Glutamatergic neuron (in vitro differentiated cells): ENCODE measurements around the gene THADA. TPM values are rescaled to one million over a fixed set of nuclear protein-coding genes. Genes with fewer than 3 reads are reported as not detected.

Experiments used
- DNase-seq: peaks from one replicate; pipeline ENCODE4 v3.0.0; 2022
- H3K27ac Mint-ChIP-seq: one replicate; pipeline ENCODE4 v1.8.0; 2020; ENCODE audit warnings: mild to moderate bottlenecking, mixed read lengths, inconsistent platforms; ENCODE audit not compliant: unreplicated experiment
- H3K27me3 Mint-ChIP-seq: one replicate; pipeline ENCODE4 v1.8.0; 2020; ENCODE audit warnings: mild to moderate bottlenecking, moderate library complexity, mixed read lengths, inconsistent platforms; ENCODE audit not compliant: unreplicated experiment
- H3K36me3 Mint-ChIP-seq: one replicate; pipeline ENCODE4 v1.8.0; 2020; ENCODE audit warnings: mild to moderate bottlenecking, mixed read lengths, inconsistent platforms; ENCODE audit not compliant: unreplicated experiment
- H3K4me1 Mint-ChIP-seq: one replicate; pipeline ENCODE4 v1.8.0; 2020; ENCODE audit warnings: mild to moderate bottlenecking, low read depth, mixed read lengths, inconsistent platforms; ENCODE audit not compliant: unreplicated experiment
- H3K4me3 Mint-ChIP-seq: one replicate; pipeline ENCODE4 v1.8.0; 2020; ENCODE audit warnings: mild to moderate bottlenecking, mixed read lengths, inconsistent platforms; ENCODE audit not compliant: unreplicated experiment
- H3K9me3 Mint-ChIP-seq: one replicate; pipeline ENCODE4 v1.8.0; 2020; ENCODE audit warnings: mild to moderate bottlenecking, moderate library complexity, mixed read lengths, inconsistent platforms; ENCODE audit not compliant: unreplicated experiment
- CTCF ChIP-seq: fragments of 200-600 bp; sonication (generic); IDR thresholded peaks from one replicate; pipeline ENCODE4 v1.5.0; 2021; ENCODE audit not compliant: partially characterized antibody, unreplicated experiment
- total RNA-seq: library from RNA; stranded (reverse); fragmentation: NEBNext Ultra II Directional; extraction: Animal tissue kit (Norgen Biotek cat#: 25700); gene quantifications from one replicate; pipeline ENCODE4 v1.2.1, GENCODE V29; 2021; ENCODE audit not compliant: unreplicated experiment

The THADA gene
- total RNA-seq, 1 donor from 2014 or later, result 15.0 TPM

DNA sequence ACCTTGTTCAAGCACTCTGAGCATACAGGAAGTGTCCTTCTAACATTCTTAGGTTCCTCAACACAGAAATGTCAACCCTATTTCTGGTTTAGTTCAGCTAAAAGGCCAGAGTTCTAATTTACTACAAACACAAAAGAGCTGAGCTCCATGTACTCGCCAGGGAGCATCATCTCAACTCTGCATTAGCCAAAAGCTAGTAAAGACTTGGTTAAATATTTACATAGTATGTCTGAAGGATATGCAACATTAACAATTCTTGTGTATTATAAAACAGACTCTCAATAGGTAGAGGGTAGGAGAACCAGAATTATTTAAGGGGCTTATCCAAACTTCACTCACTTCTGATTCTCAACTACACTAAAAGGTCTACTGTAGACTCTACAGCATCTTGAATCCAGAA, 154.6 kb downstream of the THADA start:
- H3K4me3 Mint-ChIP-seq, result no peak overlapping the region
- H3K4me1 Mint-ChIP-seq, result no peaks in the 10 kb centered on the region
- no peaks in the 10 kb centered on the region for H3K9me3 Mint-ChIP-seq
- H3K27me3 Mint-ChIP-seq, result no peaks in the 10 kb centered on the region
- no peak for TF ChIP-seq CTCF
- no peak for DNase-seq
- no peak overlapping the region for H3K27ac Mint-ChIP-seq
- H3K36me3 Mint-ChIP-seq, result no peaks in the 10 kb centered on the region

DNA sequence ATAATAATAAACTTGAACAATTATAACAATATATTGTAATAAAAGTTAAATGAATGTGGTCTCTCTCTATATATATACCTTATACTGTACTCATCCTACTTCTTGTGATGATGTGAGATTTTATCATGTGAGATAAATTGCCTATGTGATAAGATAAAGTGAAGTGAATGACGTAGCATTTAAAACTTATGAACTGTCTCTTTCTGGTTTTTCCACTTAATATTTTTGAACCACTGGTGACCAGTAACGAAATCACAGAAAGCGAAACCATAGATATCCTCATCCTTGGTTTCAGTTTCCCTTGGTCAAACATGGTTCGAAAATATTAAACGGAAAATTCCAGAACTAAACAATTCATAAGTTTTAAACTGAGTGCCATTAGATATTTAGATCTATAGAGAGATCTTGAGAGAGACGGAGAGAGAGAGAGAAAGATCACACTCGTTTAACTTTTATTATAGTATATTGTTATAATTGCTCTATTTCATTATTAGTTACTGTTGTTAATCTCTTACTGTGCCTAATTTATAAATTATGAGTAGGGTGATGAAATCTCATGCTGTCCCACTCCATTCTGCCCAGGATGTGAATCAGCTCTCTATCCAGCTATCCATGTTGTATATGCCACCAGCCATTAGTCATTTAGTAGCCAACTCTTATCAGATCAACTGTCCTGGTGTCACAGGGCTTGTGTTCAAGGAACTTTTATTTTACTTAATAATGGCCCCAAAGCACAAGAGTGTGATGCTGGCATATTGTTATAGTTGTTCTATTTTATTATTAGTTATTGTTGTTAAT, 156.8 kb downstream of the THADA start:
- TF ChIP-seq CTCF, result no peak
- H3K27ac Mint-ChIP-seq, result no peak overlapping the region
- no peak overlapping the region for H3K4me3 Mint-ChIP-seq
- no peaks in the 10 kb centered on the region for H3K4me1 Mint-ChIP-seq
- no peaks in the 10 kb centered on the region for H3K36me3 Mint-ChIP-seq
- no peaks in the 10 kb centered on the region for H3K9me3 Mint-ChIP-seq
- DNase-seq, result no peak
- H3K27me3 Mint-ChIP-seq, result no peaks in the 10 kb centered on the region

DNA sequence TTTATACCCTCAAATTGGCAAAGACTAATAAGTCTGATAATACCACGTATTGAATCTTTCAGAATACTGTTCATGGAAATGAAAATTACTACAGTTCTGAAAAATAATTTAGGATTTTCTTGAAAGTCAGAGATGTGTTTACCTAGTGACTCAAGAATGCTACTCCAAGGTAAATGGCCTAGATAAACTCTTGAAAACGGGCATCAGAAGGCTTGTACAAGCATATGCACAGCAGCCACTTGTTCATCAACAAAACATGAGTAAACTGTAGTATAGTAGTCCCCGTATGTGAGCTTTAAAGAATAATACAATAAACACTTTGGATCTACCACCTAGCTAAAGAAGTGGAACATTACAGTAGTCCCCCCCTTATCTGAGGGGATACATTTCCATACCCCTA, 157.5 kb downstream of the THADA start:
- Mint-ChIP-seq H3K36me3 (no peaks in the 10 kb centered on the region), H3K27ac (no peak overlapping the region), H3K27me3 (no peaks in the 10 kb centered on the region), H3K9me3 (no peaks in the 10 kb centered on the region), H3K4me1 (no peaks in the 10 kb centered on the region), H3K4me3 (no peak overlapping the region)
- no peak for TF ChIP-seq CTCF
- DNase-seq, result no peak

DNA sequence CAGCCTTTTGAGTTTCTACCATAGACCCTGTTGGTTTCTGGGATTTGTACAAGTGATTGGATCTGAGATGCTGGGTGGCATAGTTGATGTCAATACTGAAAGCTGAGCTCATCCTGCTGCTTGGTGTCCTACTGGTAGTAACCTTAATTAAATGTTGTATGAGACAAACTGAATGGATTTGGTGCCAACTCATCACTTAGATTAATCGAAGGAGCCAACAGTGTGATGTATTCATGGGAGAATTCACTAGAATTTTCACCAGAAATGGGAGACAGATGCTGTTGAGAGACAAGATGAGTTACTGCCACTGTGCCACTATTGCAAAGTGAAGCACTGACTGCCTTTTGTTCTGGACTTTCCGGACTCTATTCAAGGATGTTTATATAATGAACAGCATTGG, 158.5 kb downstream of the THADA start:
- no peaks in the 10 kb centered on the region for H3K36me3 Mint-ChIP-seq
- H3K4me1 Mint-ChIP-seq, result no peaks in the 10 kb centered on the region
- H3K9me3 Mint-ChIP-seq, result no peaks in the 10 kb centered on the region
- H3K4me3 Mint-ChIP-seq, result no peak overlapping the region
- H3K27me3 Mint-ChIP-seq, result no peaks in the 10 kb centered on the region
- no peak overlapping the region for H3K27ac Mint-ChIP-seq
- DNase-seq, result no peak
- no peak for TF ChIP-seq CTCF

DNA sequence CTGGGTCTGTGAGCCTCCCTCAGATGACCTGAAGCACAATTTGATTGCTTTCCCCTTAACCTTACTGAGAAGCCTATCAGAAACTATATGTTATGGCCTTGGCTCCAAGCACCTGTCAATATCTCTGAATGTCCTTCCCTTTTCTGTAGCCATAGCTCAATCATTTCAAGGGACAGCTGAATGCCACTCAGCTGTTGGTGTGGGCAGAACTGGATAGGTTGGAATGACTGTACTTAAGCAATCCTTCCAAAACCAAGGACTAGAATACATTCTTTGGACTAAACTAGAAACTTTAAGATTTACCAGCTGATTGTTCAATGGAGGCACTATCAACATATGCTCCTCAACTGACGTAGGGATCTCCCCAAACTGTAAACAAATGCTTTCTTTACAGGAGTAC, 159.4 kb downstream of the THADA start:
- Mint-ChIP-seq H3K36me3 (no peaks in the 10 kb centered on the region), H3K27me3 (no peaks in the 10 kb centered on the region), H3K4me1 (no peaks in the 10 kb centered on the region), H3K9me3 (no peaks in the 10 kb centered on the region), H3K4me3 (no peak overlapping the region), H3K27ac (no peak overlapping the region)
- no peak for DNase-seq
- no peak for TF ChIP-seq CTCF
